DMS153 (cell line): ENCODE measurements around the gene GMDS.

Source experiments
- DNase-seq: peaks from one replicate; lab custom pipeline; 2025; lab: John Stamatoyannopoulos, UW

Gene GMDS

GRCh38 chr6:2245103-2245876 is at the start of gene GMDS:
Gene GMDS, minus strand, starts transcription at chr6:2245605.
- peak; percentile 51 for DNase-seq

GRCh38 chr6:2285510-2285909 is 40.1 kb upstream of the GMDS start:
- no peak for DNase-seq

GRCh38 chr6:2275892-2276242 is 30.5 kb upstream of the GMDS start:
- no peak for DNase-seq

GRCh38 chr6:2274981-2275891 is 29.8 kb upstream of the GMDS start:
- DNase-seq = no peak

- no peak for DNase-seq
These were observed 27.3 kb upstream of the GMDS start for GRCh38 chr6:2272696-2273095.

- no peak for DNase-seq
These were observed 24.6 kb upstream of the GMDS start for GRCh38 chr6:2270054-2270453.

- no peak for DNase-seq
These were observed 21.4 kb upstream of the GMDS start for GRCh38 chr6:2266841-2267240.

GRCh38 chr6:2266031-2266795 is 20.8 kb upstream of the GMDS start:
- no peak for DNase-seq

- no peak for DNase-seq
These were observed 19.5 kb upstream of the GMDS start for GRCh38 chr6:2264932-2265331.

- no peak for DNase-seq
These were observed 18.5 kb upstream of the GMDS start for GRCh38 chr6:2263896-2264295.

GRCh38 chr6:2259574-2259973 is 14.2 kb upstream of the GMDS start:
- DNase-seq = no peak

GRCh38 chr6:2259002-2259494 is 13.6 kb upstream of the GMDS start:
- DNase-seq = peak; percentile 21

GRCh38 chr6:2258112-2258511 is 12.7 kb upstream of the GMDS start:
- DNase-seq = no peak

GRCh38 chr6:2257363-2257762 is 12.0 kb upstream of the GMDS start:
- no peak for DNase-seq

GRCh38 chr6:2254747-2255146 is 9.3 kb upstream of the GMDS start:
- DNase-seq = no peak

- no peak for DNase-seq
These were observed 3.7 kb upstream of the GMDS start for GRCh38 chr6:2249126-2249525.

- no peak for DNase-seq
These were observed 2.3 kb upstream of the GMDS start for GRCh38 chr6:2247664-2248063.

GRCh38 chr6:2245877-2246863 is 765 bp upstream of the GMDS start:
- DNase-seq = peak; percentile 84

GRCh38 chr6:2244261-2245102 is 923 bp downstream of the GMDS start:
- no peak for DNase-seq

GRCh38 chr6:2242311-2242710 is 3.1 kb downstream of the GMDS start:
- DNase-seq = no peak
